Lower leg skin (tissue), 4 donors: Measurements from ENCODE around the gene DENND1A. TPM values are rescaled to one million over a fixed set of nuclear protein-coding genes. Genes with fewer than 3 reads are reported as not detected.

Source experiments
- DNase-seq, 2 donors: peaks; one replicate each; pipeline ENCODE4 v3.0.0-alpha.2; 2019; ENCODE audit warnings: low spot score in 2 of 2
- H3K4me3 ChIP-seq: fragments of 200-600 bp; sonication (generic); 2 replicates; pipeline ENCODE4 v1.5.1; 2017; ENCODE audit warnings: mild to moderate bottlenecking, low read depth; ENCODE audit not compliant: poor library complexity, severe bottlenecking
- POLR2A ChIP-seq, 2 donors: fragments of 450-650 bp; IDR thresholded peaks; one replicate each; pipeline ENCODE4 v1.6.1; 2016 to 2017; ENCODE audit warnings: antibody characterized with exemption in 2 of 2, mild to moderate bottlenecking in 1 of 2, moderate library complexity in 1 of 2
- WGBS, 2 donors: methylation state at CpG; one replicate each; pipeline ENCODE4 v1.1.5; 2018; 5-methylcytosine and 5-hydroxymethylcytosine counted together
- intact Hi-C: fragments of 100-400 bp; cut with DNase I; formaldehyde crosslinking; loops from one replicate; pipeline ENCODE4 v1.15.0; 2023; ENCODE audit warnings: low total_unique reads
- total RNA-seq, 4 donors: library from RNA; depleted of rRNA; stranded (reverse); fragments of >200 nt; gene quantifications; one replicate each; pipeline ENCODE4 v1.1.0, GENCODE V29; 2016
- TF ChIP-seq, protein P1 (sequence below), 3 donors: fragments of 450-650 bp; IDR thresholded peaks; one replicate each; pipeline ENCODE4 v1.5.1; 2016; ENCODE audit warnings: antibody characterized with exemption in 3 of 3, mild to moderate bottlenecking in 3 of 3, moderate library complexity in 2 of 3

The DENND1A gene
- total RNA-seq, 4 donors from 2014 or later, result 6.5 to 16.3 (median 12.3) TPM

DNA sequence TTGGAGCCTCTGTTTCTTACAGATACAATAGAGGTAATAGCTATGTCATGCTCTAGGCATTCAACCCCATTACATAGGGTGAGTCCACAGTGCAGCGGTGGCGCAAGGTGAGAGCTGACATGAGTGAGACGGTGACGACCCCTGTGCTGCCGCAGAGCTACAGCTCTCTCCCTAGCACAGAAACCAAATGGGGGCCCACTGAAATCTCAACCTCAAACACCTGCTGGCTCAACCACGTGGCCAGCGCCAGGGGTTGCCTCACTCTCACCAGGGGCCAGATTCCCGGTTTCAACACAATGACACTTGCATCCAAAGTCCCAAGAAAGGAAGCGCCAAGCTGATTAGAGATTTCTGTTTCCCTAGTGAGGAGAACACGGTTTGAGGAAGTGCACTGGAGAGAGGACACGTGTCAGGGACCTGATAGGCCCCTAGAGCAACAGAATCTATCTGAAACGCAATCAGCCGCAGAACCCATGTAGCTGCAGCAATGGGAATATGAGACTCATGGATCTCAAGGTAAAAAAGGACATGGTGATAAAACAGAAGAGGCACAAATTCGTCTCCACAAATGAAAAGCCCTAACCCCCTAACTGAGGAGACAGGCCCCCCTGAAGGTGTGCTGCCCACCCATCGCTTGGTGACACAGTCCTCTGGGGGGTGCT, 459.7 kb downstream of the DENND1A start:
- DNase-seq, result no peak
- 86 to 92% methylated on average over 14 to 15 of the region's 15 CpGs for WGBS, 2 donors
- intact Hi-C loops, result no loop called here
- TF ChIP-seq POLR2A (IDR thresholded peaks at IDR 0.05), result no peak
- TF ChIP-seq, protein P1, sequence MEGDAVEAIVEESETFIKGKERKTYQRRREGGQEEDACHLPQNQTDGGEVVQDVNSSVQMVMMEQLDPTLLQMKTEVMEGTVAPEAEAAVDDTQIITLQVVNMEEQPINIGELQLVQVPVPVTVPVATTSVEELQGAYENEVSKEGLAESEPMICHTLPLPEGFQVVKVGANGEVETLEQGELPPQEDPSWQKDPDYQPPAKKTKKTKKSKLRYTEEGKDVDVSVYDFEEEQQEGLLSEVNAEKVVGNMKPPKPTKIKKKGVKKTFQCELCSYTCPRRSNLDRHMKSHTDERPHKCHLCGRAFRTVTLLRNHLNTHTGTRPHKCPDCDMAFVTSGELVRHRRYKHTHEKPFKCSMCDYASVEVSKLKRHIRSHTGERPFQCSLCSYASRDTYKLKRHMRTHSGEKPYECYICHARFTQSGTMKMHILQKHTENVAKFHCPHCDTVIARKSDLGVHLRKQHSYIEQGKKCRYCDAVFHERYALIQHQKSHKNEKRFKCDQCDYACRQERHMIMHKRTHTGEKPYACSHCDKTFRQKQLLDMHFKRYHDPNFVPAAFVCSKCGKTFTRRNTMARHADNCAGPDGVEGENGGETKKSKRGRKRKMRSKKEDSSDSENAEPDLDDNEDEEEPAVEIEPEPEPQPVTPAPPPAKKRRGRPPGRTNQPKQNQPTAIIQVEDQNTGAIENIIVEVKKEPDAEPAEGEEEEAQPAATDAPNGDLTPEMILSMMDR (IDR thresholded peaks at IDR 0.05), result no peak
- H3K4me3 ChIP-seq, result no peak overlapping the region

DNA sequence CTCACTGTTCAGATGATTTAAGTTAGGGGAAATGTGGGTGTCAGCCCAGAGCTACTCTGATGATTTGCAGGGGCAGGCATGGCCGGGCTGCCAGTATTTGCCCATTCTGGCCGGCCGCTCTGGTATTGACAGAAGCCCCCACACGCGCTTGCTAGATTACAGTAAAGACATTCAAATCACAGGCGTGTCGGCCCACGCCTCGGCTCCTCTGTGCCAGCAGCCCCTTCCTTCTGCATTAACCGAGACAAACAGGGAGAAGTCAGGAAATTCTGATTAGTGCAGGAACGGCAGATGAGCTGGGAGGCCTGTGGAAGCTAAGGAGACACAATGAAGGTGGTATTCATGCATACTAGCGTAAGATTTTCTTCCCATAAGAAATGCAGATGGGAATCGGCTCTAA, 460.6 kb downstream of the DENND1A start:
- H3K4me3 ChIP-seq, result no peak overlapping the region
- intact Hi-C loops, result no loop called here
- 82 to 83% methylated on average over 13 of the region's 13 CpGs for WGBS, 2 donors
- DNase-seq, result no peak
- TF ChIP-seq, protein P1 (IDR thresholded peaks at IDR 0.05), result no peak
- no peak for TF ChIP-seq POLR2A (IDR thresholded peaks at IDR 0.05)

DNA sequence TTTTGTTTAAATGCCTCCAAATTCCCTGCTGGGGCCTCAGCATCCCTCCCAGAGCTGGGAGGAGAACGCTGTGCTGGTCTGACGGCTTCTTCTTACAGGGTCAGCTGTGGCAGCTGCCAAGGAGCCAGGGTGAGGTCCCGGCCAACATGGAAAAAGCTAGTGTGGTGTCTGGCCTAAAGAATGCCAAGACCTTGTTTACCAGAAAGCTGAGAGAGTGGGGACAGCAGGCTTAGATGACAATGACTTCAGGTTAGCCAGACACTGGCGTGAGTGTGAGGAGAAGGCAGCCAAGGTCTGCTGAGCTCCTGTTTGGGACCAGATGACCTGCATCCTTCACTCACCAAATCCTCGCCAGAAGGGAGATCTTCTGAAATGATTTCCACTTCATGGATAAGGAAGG, 461.4 kb downstream of the DENND1A start:
- WGBS, 2 donors, result 69 to 79% methylated on average over 5 of the region's 5 CpGs
- DNase-seq, result no peak
- TF ChIP-seq, protein P1 (IDR thresholded peaks at IDR 0.05), result no peak
- no peak for TF ChIP-seq POLR2A (IDR thresholded peaks at IDR 0.05)
- intact Hi-C loops, result no loop called here
- no peak overlapping the region for H3K4me3 ChIP-seq

DNA sequence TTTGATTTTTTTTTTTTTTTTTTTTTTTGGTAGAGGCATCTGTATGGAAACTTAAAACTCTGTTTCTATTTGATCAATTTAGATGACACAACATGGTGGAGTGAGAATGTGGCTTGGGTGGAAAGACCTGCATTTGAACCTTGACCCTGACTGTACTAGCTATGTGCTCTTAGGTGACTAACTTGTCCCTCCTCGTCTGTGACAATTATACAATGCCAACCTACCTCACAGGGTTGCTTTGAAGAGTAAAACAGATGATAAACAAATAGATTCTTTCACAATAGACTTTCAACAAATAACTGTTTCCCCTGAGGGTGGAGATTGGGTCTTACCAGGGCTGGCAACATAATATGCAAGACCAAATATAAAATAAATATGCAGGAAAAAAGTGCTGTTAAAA, 464.6 kb downstream of the DENND1A start:
- H3K4me3 ChIP-seq, result no peak overlapping the region
- WGBS, 2 donors, result 76 to 83% methylated on average over 1 of the region's 1 CpG
- intact Hi-C loops, result no loop called here
- no peak for TF ChIP-seq POLR2A (IDR thresholded peaks at IDR 0.05)
- TF ChIP-seq, protein P1 (IDR thresholded peaks at IDR 0.05), result no peak
- DNase-seq, result no peak

DNA sequence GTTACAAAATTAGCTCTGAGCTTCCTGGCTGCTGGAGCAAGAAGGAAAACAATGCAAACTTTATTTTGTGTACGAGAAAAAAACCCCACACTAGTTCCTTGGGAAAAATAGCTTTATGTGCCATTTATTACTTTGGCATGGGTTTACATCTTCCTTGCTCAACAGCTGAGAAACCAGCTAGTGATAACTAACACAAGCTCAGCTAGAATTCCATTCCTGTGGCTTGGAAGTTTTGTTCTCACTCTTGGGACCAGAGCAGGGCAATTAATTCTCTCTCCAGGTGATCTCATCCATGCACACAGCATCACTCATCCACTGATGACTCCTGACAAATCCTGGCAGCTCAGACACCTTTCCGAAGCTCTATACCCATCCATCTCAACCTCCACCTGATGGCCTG, 469.8 kb downstream of the DENND1A start:
- no peak for TF ChIP-seq POLR2A (IDR thresholded peaks at IDR 0.05)
- TF ChIP-seq, protein P1 (IDR thresholded peaks at IDR 0.05), result no peak
- intact Hi-C loops, result no loop called here
- 75% methylated on average over 2 of the region's 2 CpGs for WGBS, 2 donors
- no peak for DNase-seq
- no peak overlapping the region for H3K4me3 ChIP-seq

DNA sequence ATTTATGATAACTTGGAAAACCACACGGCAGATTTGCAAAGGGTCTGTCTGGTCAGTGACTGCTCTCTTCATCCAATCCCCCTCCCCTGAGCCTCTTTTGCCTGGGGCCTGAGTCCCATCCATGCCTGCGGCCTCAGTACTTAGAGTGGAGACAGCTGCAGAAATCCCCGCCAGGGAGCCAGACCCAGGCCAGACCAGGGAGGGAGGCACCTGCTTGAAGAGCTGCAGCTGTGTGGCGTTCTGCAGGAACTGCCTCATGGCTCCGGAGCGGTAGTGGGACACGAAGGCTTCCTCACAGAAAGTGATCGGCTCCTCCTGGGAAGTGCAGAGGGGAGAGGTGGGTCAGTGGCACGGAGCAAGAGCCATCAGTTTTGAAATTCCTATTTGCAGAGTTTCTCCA, 472.3 kb downstream of the DENND1A start:
- TF ChIP-seq POLR2A (IDR thresholded peaks at IDR 0.05), result no peak
- TF ChIP-seq, protein P1 (IDR thresholded peaks at IDR 0.05), result no peak
- intact Hi-C loops, result no loop called here
- WGBS, 2 donors, result 96% methylated on average over 9 of the region's 9 CpGs
- DNase-seq, result no peak
- H3K4me3 ChIP-seq, result no peak overlapping the region
